NCI-H1105 (cell line): Measurements from ENCODE around the gene DYNLT5.
"Not testable (repeated sequence)": the region's sequence is repeated elsewhere in the genome, so short reads cannot be mapped to it uniquely, and the experiment has no call there.

Experiments used
- DNase-seq: peaks from one replicate; lab custom pipeline; 2025; lab: John Stamatoyannopoulos, UW

DYNLT5 gene

GRCh38 chr1:66750577-66750976 lies 1.7 kb upstream of the DYNLT5 start:
- DNase-seq = no peak

GRCh38 chr1:66751160-66751559 lies 1.1 kb upstream of the DYNLT5 start:
- no peak for DNase-seq

GRCh38 chr1:66752671-66753371 lies 562 bp downstream of the DYNLT5 start:
- DNase-seq = no peak

GRCh38 chr1:66757722-66758240 lies 5.5 kb downstream of the DYNLT5 start:
- no peak for DNase-seq

- DNase-seq = peak; percentile 11
These were observed 6.0 kb downstream of the DYNLT5 start for GRCh38 chr1:66758241-66758755.

GRCh38 chr1:66760506-66760905 lies 8.2 kb downstream of the DYNLT5 start:
- DNase-seq = no peak

GRCh38 chr1:66761221-66761620 lies 9.0 kb downstream of the DYNLT5 start:
- DNase-seq = no peak

- peak; percentile 36 for DNase-seq
These were observed 12.8 kb downstream of the DYNLT5 start for GRCh38 chr1:66764994-66765578.

GRCh38 chr1:66767626-66768025 lies 15.4 kb downstream of the DYNLT5 start:
- DNase-seq = no peak

- DNase-seq = no peak
These were observed 16.7 kb downstream of the DYNLT5 start for GRCh38 chr1:66768965-66769364.

GRCh38 chr1:66769512-66770229 lies 17.4 kb downstream of the DYNLT5 start:
- no peak for DNase-seq

- DNase-seq = no peak
These were observed 18.0 kb downstream of the DYNLT5 start for GRCh38 chr1:66770240-66770639.

GRCh38 chr1:66770694-66771093 lies 18.4 kb downstream of the DYNLT5 start:
- DNase-seq = no peak

- no peak for DNase-seq
These were observed 21.0 kb downstream of the DYNLT5 start for GRCh38 chr1:66773227-66773626.

- no peak for DNase-seq
These were observed 22.2 kb downstream of the DYNLT5 start for GRCh38 chr1:66774438-66774837.

- no peak for DNase-seq
These were observed 23.4 kb downstream of the DYNLT5 start for GRCh38 chr1:66775646-66776045.

GRCh38 chr1:66777831-66778230 lies 25.6 kb downstream of the DYNLT5 start:
- peak; percentile 89 for DNase-seq

GRCh38 chr1:66778266-66778665 lies 26.0 kb downstream of the DYNLT5 start:
- DNase-seq = peak; percentile 84

- no peak for DNase-seq
These were observed 26.7 kb downstream of the DYNLT5 start for GRCh38 chr1:66778969-66779368.

- DNase-seq = no peak
These were observed 27.3 kb downstream of the DYNLT5 start for GRCh38 chr1:66779475-66780078.

GRCh38 chr1:66785800-66786199 lies 33.5 kb downstream of the DYNLT5 start:
- DNase-seq = not testable (repeated sequence)

- no peak for DNase-seq
These were observed 35.4 kb downstream of the DYNLT5 start for GRCh38 chr1:66787641-66788040.
